AG10803 (cell line): ENCODE results near the gene COQ10A.

Source experiments
- DNase-seq: peaks from one replicate; pipeline ENCODE4 v3.0.0; 2010; ENCODE audit warnings: low read depth
- H3K4me3 ChIP-seq: 2 replicates; pipeline ENCODE4 v1.5.1; 2011; ENCODE audit warnings: mild to moderate bottlenecking, low read length, control low read depth
- CTCF ChIP-seq: conservative IDR thresholded peaks from 2 replicates; pipeline ENCODE4 v1.5.1; 2011; ENCODE audit warnings: mild to moderate bottlenecking, low read length, control low read depth, inconsistent platforms

The COQ10A gene

GRCh38 chr12:56266693-56267442 lies at the start of gene COQ10A:
Gene COQ10A (plus strand): TSS chr12:56266942. CDS start chr12:56267119, 177 bp downstream.
- peak; percentile 81 for DNase-seq
- peak within 1 kb of the TSS; percentile 82 for H3K4me3 ChIP-seq
- peak; percentile 70 for TF ChIP-seq CTCF

GRCh38 chr12:56219840-56220239 lies 46.9 kb upstream of the COQ10A start:
- H3K4me3 ChIP-seq, result peak overlapping the region; percentile 97
- DNase-seq, result no peak
- TF ChIP-seq CTCF, result no peak

- peak overlapping the region; percentile 97 for H3K4me3 ChIP-seq
- no peak for TF ChIP-seq CTCF
- DNase-seq, result peak; percentile 80
These were observed 46.0 kb upstream of the COQ10A start for GRCh38 chr12:56220611-56221231.

- no peak for TF ChIP-seq CTCF
- DNase-seq, result peak; percentile 92
- peak overlapping the region; percentile 97 for H3K4me3 ChIP-seq
These were observed 45.4 kb upstream of the COQ10A start for GRCh38 chr12:56221232-56221756.

- peak; percentile 98 for DNase-seq
- TF ChIP-seq CTCF, result peak; percentile 25
- peak within 1 kb of the TSS; percentile 97 for H3K4me3 ChIP-seq
These were observed 44.8 kb upstream of the COQ10A start, which contains the start of gene RNF41 for GRCh38 chr12:56221757-56222530. Gene RNF41 (minus strand): TSS chr12:56221922. CDS start chr12:56214047, 7,875 bp downstream.

- peak overlapping the region; percentile 97 for H3K4me3 ChIP-seq
- no peak for DNase-seq
- no peak for TF ChIP-seq CTCF
These were observed 44.2 kb upstream of the COQ10A start for GRCh38 chr12:56222531-56222895.
